Neural crest cell (in vitro differentiated cells): ENCODE measurements around the gene TMEM59L. TPM values are rescaled to one million over a fixed set of nuclear protein-coding genes. Genes with fewer than 3 reads are reported as not detected.
"Not testable (repeated sequence)": the region's sequence is repeated elsewhere in the genome, so short reads cannot be mapped to it uniquely, and the experiment has no call there.

ENCODE experiments used
- DNase-seq: peaks from one replicate; pipeline ENCODE4 v3.0.0; 2021; ENCODE audit warnings: low read depth, mixed read lengths, low spot score
- H3K27ac Mint-ChIP-seq: one replicate; pipeline ENCODE4 v1.8.0; 2021; ENCODE audit warnings: mild to moderate bottlenecking, mixed read lengths; ENCODE audit not compliant: unreplicated experiment
- H3K27me3 Mint-ChIP-seq: 2 replicates; pipeline ENCODE4 v1.8.0; 2021; ENCODE audit warnings: low read depth, mild to moderate bottlenecking, mixed read lengths
- H3K36me3 Mint-ChIP-seq: 2 replicates; pipeline ENCODE4 v1.8.0; 2021; ENCODE audit warnings: low read depth, mild to moderate bottlenecking, mixed read lengths
- H3K4me1 Mint-ChIP-seq: 2 replicates; pipeline ENCODE4 v1.8.0; 2021; ENCODE audit warnings: mixed read lengths
- H3K4me3 Mint-ChIP-seq: one replicate; pipeline ENCODE4 v1.8.0; 2021; ENCODE audit warnings: mild to moderate bottlenecking, mixed read lengths
- H3K9me3 Mint-ChIP-seq: 2 replicates; pipeline ENCODE4 v1.8.0; 2021; ENCODE audit warnings: mixed read lengths
- CTCF ChIP-seq: fragments of 200-600 bp; sonication (generic); conservative IDR thresholded peaks from 2 replicates; pipeline ENCODE4 v1.5.0; 2021; ENCODE audit warnings: antibody characterized with exemption, mild to moderate bottlenecking
- total RNA-seq: library from RNA; stranded (reverse); gene quantifications from 2 replicates; pipeline ENCODE4 v1.2.1, GENCODE V29; 2021

TMEM59L gene
- total RNA-seq, 1 donor from 2014 or later: 6.4 TPM

GRCh38 chr19:18595475-18595874, 17.2 kb upstream of the TMEM59L start:
- peak overlapping the region; percentile 75 for H3K4me3 Mint-ChIP-seq
- H3K9me3 Mint-ChIP-seq: no peaks in the 10 kb centered on the region
- DNase-seq: no peak
- no peak for TF ChIP-seq CTCF
- H3K36me3 Mint-ChIP-seq: no peaks in the 10 kb centered on the region
- H3K27ac Mint-ChIP-seq: no peak overlapping the region
- H3K27me3 Mint-ChIP-seq: peaks cover 54% of the 10 kb centered on the region
- H3K4me1 Mint-ChIP-seq: peaks cover 24% of the 10 kb centered on the region

- no peaks in the 10 kb centered on the region for H3K9me3 Mint-ChIP-seq
- H3K27ac Mint-ChIP-seq: no peak overlapping the region
- H3K4me1 Mint-ChIP-seq: peaks cover 18% of the 10 kb centered on the region
- no peak for TF ChIP-seq CTCF
- no peak for DNase-seq
- no peaks in the 10 kb centered on the region for H3K36me3 Mint-ChIP-seq
- H3K27me3 Mint-ChIP-seq: peaks cover 65% of the 10 kb centered on the region
- H3K4me3 Mint-ChIP-seq: peak overlapping the region; percentile 46
These were observed 15.9 kb upstream of the TMEM59L start for GRCh38 chr19:18596752-18597157.

GRCh38 chr19:18597809-18598660, 14.6 kb upstream of the TMEM59L start:
- H3K4me3 Mint-ChIP-seq: peak overlapping the region; percentile 66
- no peaks in the 10 kb centered on the region for H3K9me3 Mint-ChIP-seq
- peaks cover 77% of the 10 kb centered on the region for H3K27me3 Mint-ChIP-seq
- H3K27ac Mint-ChIP-seq: no peak overlapping the region
- H3K4me1 Mint-ChIP-seq: peaks cover 20% of the 10 kb centered on the region
- no peak for TF ChIP-seq CTCF
- DNase-seq: no peak
- no peaks in the 10 kb centered on the region for H3K36me3 Mint-ChIP-seq

GRCh38 chr19:18599485-18599884, 13.2 kb upstream of the TMEM59L start:
- DNase-seq: no peak
- H3K9me3 Mint-ChIP-seq: no peaks in the 10 kb centered on the region
- peaks cover 82% of the 10 kb centered on the region for H3K27me3 Mint-ChIP-seq
- H3K27ac Mint-ChIP-seq: no peak overlapping the region
- TF ChIP-seq CTCF: no peak
- H3K4me3 Mint-ChIP-seq: no peak overlapping the region
- peaks cover 20% of the 10 kb centered on the region for H3K4me1 Mint-ChIP-seq
- H3K36me3 Mint-ChIP-seq: no peaks in the 10 kb centered on the region

GRCh38 chr19:18600692-18601397, 11.8 kb upstream of the TMEM59L start:
- DNase-seq, H3K9me3 Mint-ChIP-seq, H3K4me3 Mint-ChIP-seq, H3K27ac Mint-ChIP-seq, H3K36me3 Mint-ChIP-seq: not testable (repeated sequence)
- peaks cover 86% of the 10 kb centered on the region for H3K27me3 Mint-ChIP-seq
- H3K4me1 Mint-ChIP-seq: peaks cover 17% of the 10 kb centered on the region

- Mint-ChIP-seq H3K4me1 (peaks cover 17% of the 10 kb centered on the region), H3K27ac (no peak overlapping the region), H3K27me3 (peaks cover 79% of the 10 kb centered on the region), H3K36me3 (no peaks in the 10 kb centered on the region), H3K4me3 (no peak overlapping the region), H3K9me3 (no peaks in the 10 kb centered on the region)
- no peak for TF ChIP-seq CTCF
- no peak for DNase-seq
These were observed 10.8 kb upstream of the TMEM59L start for GRCh38 chr19:18601875-18602274.
